CD4-positive, alpha-beta memory T cell (primary cell): ENCODE measurements around the gene TUBGCP5. TPM values are rescaled to one million over a fixed set of nuclear protein-coding genes. Genes with fewer than 3 reads are reported as not detected.
A peak's percentile ranks its signal among the peaks of the same experiment; 100 is the strongest.

Experiments used
- CTCF ChIA-PET: fragments of 350-600 bp; sonication (Branson Sonifier 250); formaldehyde crosslinking; loops from one replicate; lab custom pipeline; 2021; ENCODE audit warnings: inconsistent platforms; ENCODE audit not compliant: partially characterized antibody; lab: Charles Lee
- POLR2A ChIA-PET: fragments of 350-600 bp; sonication (Branson Sonifier 250); formaldehyde crosslinking; loops from one replicate; lab custom pipeline; 2021; ENCODE audit not compliant: partially characterized antibody; lab: Charles Lee
- DNase-seq, 5 donors: peaks; one replicate each; pipeline versions ENCODE4 v3.0.0 to v3.0.0-alpha.2; 2020 to 2022; ENCODE audit warnings: mixed read lengths in 1 of 5
- H3K27ac ChIP-seq: one replicate; pipeline ENCODE4 v1.7.0; 2013; ENCODE audit warnings: low read depth, low read length
- H3K27me3 ChIP-seq: 2 replicates; pipeline ENCODE4 v1.7.0; 2013; ENCODE audit warnings: mild to moderate bottlenecking, low read length, moderate library complexity; ENCODE audit not compliant: insufficient read depth
- H3K36me3 ChIP-seq: 2 replicates; pipeline ENCODE4 v1.7.0; 2013; ENCODE audit warnings: mild to moderate bottlenecking, low read length, moderate library complexity; ENCODE audit not compliant: insufficient read depth
- H3K4me1 ChIP-seq: 2 replicates; pipeline ENCODE4 v1.7.0; 2013; ENCODE audit warnings: mild to moderate bottlenecking, low read length, moderate library complexity; ENCODE audit not compliant: insufficient read depth
- H3K4me3 ChIP-seq, 2 donors: one replicate each; pipeline ENCODE4 v1.7.0; 2013; ENCODE audit warnings: low read length in 2 of 2, mild to moderate bottlenecking in 1 of 2
- H3K9me3 ChIP-seq, 2 donors: one replicate each; pipeline ENCODE4 v1.7.0; 2013; ENCODE audit warnings: low read length in 2 of 2, control low read depth in 1 of 2; ENCODE audit not compliant: control insufficient read depth in 1 of 2
- H3K27ac Mint-ChIP-seq, 7 donors: one replicate each; pipeline ENCODE4 v1.8.0; 2020 to 2021; ENCODE audit warnings: mixed read lengths in 7 of 7, mild to moderate bottlenecking in 6 of 7, inconsistent platforms in 3 of 7, moderate library complexity in 3 of 7
- H3K27me3 Mint-ChIP-seq, 2 donors: one replicate each; pipeline ENCODE4 v1.8.0; 2020 to 2021; ENCODE audit warnings: mixed read lengths in 2 of 2
- H3K36me3 Mint-ChIP-seq, 2 donors: one replicate each; pipeline ENCODE4 v1.8.0; 2020 to 2021; ENCODE audit warnings: mixed read lengths in 2 of 2, inconsistent platforms in 1 of 2, mild to moderate bottlenecking in 1 of 2
- H3K4me1 Mint-ChIP-seq, 4 donors: one replicate each; pipeline ENCODE4 v1.8.0; 2020 to 2021; ENCODE audit warnings: mixed read lengths in 4 of 4, mild to moderate bottlenecking in 1 of 4
- H3K4me3 Mint-ChIP-seq, 8 donors: one replicate each; pipeline ENCODE4 v1.8.0; 2020 to 2021; ENCODE audit warnings: mixed read lengths in 8 of 8, mild to moderate bottlenecking in 7 of 8, moderate library complexity in 6 of 8, inconsistent platforms in 3 of 8
- H3K9me3 Mint-ChIP-seq, 8 donors: one replicate each; pipeline ENCODE4 v1.8.0; 2020 to 2021; ENCODE audit warnings: mixed read lengths in 8 of 8, mild to moderate bottlenecking in 5 of 8, inconsistent platforms in 3 of 8, moderate library complexity in 1 of 8
- intact Hi-C: fragments of 100-400 bp; cut with micrococcal nuclease; formaldehyde crosslinking; loops from one replicate; pipeline ENCODE4 v1.15.1; 2023
- polyA plus RNA-seq, 2 donors: library from polyadenylated mRNA; unstranded; fragments of 300-500 nt; fragmentation: Illumina TruSeq; gene quantifications; one replicate each; pipeline ENCODE4 v1.2.3, GENCODE V29; 2021
- total RNA-seq, 2 experiments: library from RNA; stranded (reverse); gene quantifications; one replicate each; pipeline ENCODE4 v1.2.3, GENCODE V29; 2021

Gene TUBGCP5
- total and polyA plus RNA-seq, 4 experiments from 2014 or later: 5.5 to 28.3 (median 17.9) TPM

DNA sequence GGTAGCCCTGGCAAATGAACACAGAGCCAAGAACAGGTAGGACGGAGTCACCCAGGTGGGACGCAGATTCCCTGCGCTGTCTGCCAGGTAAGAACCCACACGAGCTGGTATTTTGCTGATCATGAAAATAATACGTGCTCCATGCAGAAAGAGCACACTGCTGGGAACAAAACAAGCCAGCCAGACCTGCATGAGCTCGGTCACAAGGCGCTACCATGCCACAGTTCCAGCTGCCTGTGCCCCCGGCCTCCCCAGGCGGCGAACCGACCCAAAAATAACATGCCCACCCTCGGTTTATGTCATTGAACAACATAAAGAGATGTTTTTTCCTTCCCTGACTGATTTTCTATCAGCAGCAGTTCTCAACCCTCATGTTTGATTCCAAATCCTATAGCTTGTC is 85.0 kb downstream of the TUBGCP5 start:
- H3K27ac Mint-ChIP-seq: no peak overlapping the region
- peaks cover 5 to 16% (median 11%) of the 10 kb centered on the region in 4 donors for H3K4me1 Mint-ChIP-seq
- POLR2A ChIA-PET: no interaction called here
- H3K4me1 ChIP-seq: no peaks in the 10 kb centered on the region
- CTCF ChIA-PET: no interaction called here
- no peaks in the 10 kb centered on the region for H3K36me3 Mint-ChIP-seq
- intact Hi-C loops: no loop called here
- H3K9me3 Mint-ChIP-seq: no peaks in the 10 kb centered on the region
- H3K36me3 ChIP-seq: no peaks in the 10 kb centered on the region
- no peaks in the 10 kb centered on the region for H3K27me3 Mint-ChIP-seq
- DNase-seq: no peak
- no peaks in the 10 kb centered on the region for H3K9me3 ChIP-seq
- no peak overlapping the region for H3K27ac ChIP-seq
- H3K27me3 ChIP-seq: no peaks in the 10 kb centered on the region
- H3K4me3 Mint-ChIP-seq: no peak overlapping the region
- H3K4me3 ChIP-seq: no peak overlapping the region

DNA sequence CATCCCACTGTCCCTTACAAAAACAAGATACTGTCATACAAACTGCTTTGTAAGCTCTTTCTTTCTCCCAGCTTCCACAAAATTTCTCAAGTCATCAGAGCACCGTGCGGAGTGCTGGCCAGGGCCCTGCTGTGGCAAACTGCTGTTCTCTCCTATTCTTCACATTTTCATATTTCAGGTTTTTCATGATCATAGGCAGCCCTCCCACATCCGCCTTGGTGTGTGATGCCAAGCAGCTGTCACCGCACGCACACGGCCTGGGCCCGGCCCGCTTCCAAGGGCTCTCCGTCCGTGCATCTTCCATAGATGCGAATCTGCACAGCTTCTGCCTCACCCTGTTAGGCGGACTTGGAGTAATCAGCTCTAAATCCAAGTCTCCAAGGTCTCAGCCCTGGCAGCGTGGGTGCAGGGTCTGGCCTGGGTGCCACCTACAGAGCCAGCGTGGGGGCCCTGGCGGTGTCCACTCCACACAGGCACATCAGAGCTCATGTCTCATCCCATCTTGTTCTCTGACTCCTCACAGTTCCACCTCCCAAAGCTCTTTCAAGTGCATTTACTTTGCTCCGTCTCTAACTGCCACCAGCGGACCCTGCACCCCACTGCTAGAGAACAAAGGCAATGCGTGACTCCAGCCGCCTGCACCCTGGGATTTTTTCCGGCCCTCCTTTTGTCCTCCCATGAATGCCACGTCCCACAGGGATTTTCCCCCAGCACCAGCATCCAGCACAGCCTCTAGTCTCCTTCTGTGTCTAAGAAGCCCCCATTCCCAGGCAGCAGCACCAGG is 86.4 kb downstream of the TUBGCP5 start:
- DNase-seq: no peak
- H3K4me1 ChIP-seq: no peaks in the 10 kb centered on the region
- no peak overlapping the region for H3K27ac ChIP-seq
- no peak overlapping the region for H3K4me3 Mint-ChIP-seq
- H3K9me3 Mint-ChIP-seq: no peaks in the 10 kb centered on the region
- H3K4me1 Mint-ChIP-seq: peaks cover 11 to 21% (median 16%) of the 10 kb centered on the region in 4 donors
- H3K36me3 ChIP-seq: no peaks in the 10 kb centered on the region
- peak overlapping the region in 1 of 7 donors; percentile 58 for H3K27ac Mint-ChIP-seq
- H3K27me3 ChIP-seq: no peaks in the 10 kb centered on the region
- H3K27me3 Mint-ChIP-seq: peaks cover 0 to 4% of the 10 kb centered on the region in 2 donors
- H3K9me3 ChIP-seq: no peaks in the 10 kb centered on the region
- ChIA-PET CTCF (no interaction called here), POLR2A (no interaction called here)
- no peak overlapping the region for H3K4me3 ChIP-seq
- no peaks in the 10 kb centered on the region for H3K36me3 Mint-ChIP-seq
- intact Hi-C loops: no loop called here

DNA sequence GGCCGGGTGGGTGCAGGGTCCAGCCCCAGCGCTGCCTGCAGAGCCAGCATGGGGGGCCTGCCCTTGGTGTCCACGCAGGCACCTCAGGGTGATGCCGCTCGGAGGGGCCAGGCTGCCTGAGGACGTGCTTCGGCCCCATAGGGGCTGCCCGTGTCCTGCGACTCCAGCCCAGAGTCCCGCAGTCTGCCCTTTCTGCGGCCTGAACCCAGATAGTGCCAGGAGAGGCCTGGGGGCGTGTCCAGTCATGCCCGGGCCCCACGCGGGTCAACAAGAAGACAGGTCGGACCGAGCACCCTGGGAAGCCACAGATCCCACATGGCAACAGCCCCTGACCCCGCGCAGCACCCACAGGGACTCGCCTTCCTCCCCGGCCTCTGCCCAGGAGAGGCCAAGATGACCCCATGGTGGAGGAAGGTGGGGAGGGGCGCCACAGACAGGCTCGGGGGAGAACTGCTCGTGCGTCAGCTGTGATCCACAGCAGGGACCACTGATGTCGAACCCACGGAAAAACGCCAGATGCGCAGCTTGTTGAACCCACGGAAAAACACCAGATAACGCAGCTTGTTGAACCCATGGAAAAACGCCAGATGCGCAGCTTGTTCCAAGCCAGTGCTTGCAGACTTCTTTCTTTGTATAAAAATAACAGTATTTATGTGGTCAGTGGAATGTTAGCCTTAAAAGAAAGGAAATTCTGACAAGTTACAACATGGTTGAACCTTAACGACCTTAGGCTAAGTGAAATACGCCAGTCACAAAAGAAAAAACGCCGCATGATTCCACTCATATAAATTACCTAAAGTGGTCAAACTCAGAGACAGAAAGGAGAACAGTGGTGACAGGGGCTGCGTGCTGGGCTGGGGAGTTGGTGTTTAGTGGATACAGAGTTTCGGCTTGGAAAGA is 87.7 kb downstream of the TUBGCP5 start:
- Mint-ChIP-seq H3K4me3 (no peak overlapping the region), H3K27me3 (peaks cover 0 to 4% of the 10 kb centered on the region in 2 donors), H3K4me1 (peaks cover 11 to 21% (median 16%) of the 10 kb centered on the region in 4 donors), H3K9me3 (no peaks in the 10 kb centered on the region), H3K27ac (no peak overlapping the region), H3K36me3 (peaks cover 0 to 3% of the 10 kb centered on the region in 2 donors)
- Histone ChIP-seq H3K4me3 (no peak overlapping the region), H3K27me3 (no peaks in the 10 kb centered on the region), H3K27ac (no peak overlapping the region), H3K4me1 (no peaks in the 10 kb centered on the region), H3K36me3 (no peaks in the 10 kb centered on the region), H3K9me3 (no peaks in the 10 kb centered on the region)
- intact Hi-C loops: no loop called here
- no peak for DNase-seq
- CTCF ChIA-PET: no interaction called here
- POLR2A ChIA-PET: no interaction called here

DNA sequence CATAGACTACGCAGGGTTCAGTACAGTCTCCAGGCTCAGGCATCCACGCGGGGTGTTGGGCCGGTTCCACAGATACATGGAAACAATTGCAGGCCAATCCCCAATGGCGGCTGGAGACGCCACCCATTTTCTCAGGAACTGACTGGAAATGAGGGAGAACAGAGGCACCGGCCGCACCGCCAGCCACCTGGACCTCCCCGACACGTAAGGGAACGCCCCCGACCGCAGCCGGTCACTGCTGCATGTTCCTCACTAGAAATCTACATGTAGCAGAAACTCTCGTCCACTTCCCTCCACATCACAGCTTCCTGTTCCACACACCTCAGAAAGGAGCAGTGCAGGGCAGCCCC is 88.4 kb downstream of the TUBGCP5 start:
- CTCF ChIA-PET: no interaction called here
- H3K9me3 ChIP-seq: no peaks in the 10 kb centered on the region
- H3K36me3 Mint-ChIP-seq: peaks cover 1 to 3% of the 10 kb centered on the region in 2 donors
- H3K4me3 ChIP-seq: no peak overlapping the region
- H3K27me3 ChIP-seq: no peaks in the 10 kb centered on the region
- H3K27me3 Mint-ChIP-seq: peaks cover 0 to 4% of the 10 kb centered on the region in 2 donors
- H3K4me3 Mint-ChIP-seq: no peak overlapping the region
- H3K9me3 Mint-ChIP-seq: no peaks in the 10 kb centered on the region
- H3K4me1 ChIP-seq: no peaks in the 10 kb centered on the region
- H3K27ac ChIP-seq: no peak overlapping the region
- H3K4me1 Mint-ChIP-seq: peaks cover 11 to 21% (median 16%) of the 10 kb centered on the region in 4 donors
- intact Hi-C loops: no loop called here
- no peak for DNase-seq
- POLR2A ChIA-PET: no interaction called here
- no peaks in the 10 kb centered on the region for H3K36me3 ChIP-seq
- no peak overlapping the region for H3K27ac Mint-ChIP-seq

DNA sequence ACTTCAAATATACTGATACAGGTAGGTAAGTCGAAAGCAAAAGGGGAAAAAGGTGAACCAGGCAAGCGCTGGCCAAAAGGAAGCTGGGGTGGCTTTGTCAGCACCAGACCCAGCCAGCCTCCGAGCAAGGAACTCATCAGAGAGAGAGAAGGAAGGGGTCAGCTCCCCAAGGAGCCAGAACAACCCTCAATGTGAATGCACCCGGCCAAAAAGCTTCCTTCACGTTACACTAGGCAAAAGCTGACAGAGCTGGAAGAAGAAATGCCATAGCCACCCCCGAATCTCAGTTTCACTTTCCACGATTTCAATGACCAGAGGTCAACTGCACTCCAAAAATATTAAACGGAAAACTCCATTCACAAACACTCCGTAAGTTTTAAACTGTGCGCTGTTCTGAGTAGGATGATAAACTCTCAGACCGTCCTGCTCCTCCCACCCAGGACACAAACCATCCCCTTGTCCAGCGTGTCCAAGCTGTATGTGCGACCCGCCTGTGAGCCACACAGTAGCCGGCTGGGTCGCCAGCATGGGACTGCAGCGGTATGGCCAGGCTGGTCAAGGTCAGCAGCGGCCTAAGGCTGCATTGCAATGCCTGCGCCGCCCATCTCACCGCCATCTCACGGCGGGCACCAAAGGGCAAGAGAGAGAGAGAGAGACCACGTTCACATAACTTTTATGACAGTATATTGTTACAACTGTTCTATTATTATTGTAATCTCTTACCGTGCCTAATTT is 88.9 kb downstream of the TUBGCP5 start:
- DNase-seq: no peak
- H3K9me3 ChIP-seq: no peaks in the 10 kb centered on the region
- no peaks in the 10 kb centered on the region for H3K27me3 ChIP-seq
- no peaks in the 10 kb centered on the region for H3K9me3 Mint-ChIP-seq
- no peak overlapping the region for H3K4me3 Mint-ChIP-seq
- no peak overlapping the region for H3K4me3 ChIP-seq
- H3K27ac Mint-ChIP-seq: no peak overlapping the region
- H3K36me3 ChIP-seq: no peaks in the 10 kb centered on the region
- no peak overlapping the region for H3K27ac ChIP-seq
- intact Hi-C loops: no loop called here
- peaks cover 11 to 21% (median 16%) of the 10 kb centered on the region in 4 donors for H3K4me1 Mint-ChIP-seq
- ChIA-PET POLR2A (no interaction called here), CTCF (no interaction called here)
- H3K36me3 Mint-ChIP-seq: peaks cover 1 to 3% of the 10 kb centered on the region in 2 donors
- no peaks in the 10 kb centered on the region for H3K4me1 ChIP-seq
- peaks cover 0 to 4% of the 10 kb centered on the region in 2 donors for H3K27me3 Mint-ChIP-seq

Other genes with a start within 250 kb of the TUBGCP5 start
- gene NIPA2, start 200.9 kb downstream of the TUBGCP5 start, total RNA-seq: 10 to 100 TPM; 39.5 to 43.9 TPM
- 10 to 100 TPM; 49.8 to 59.3 TPM for gene NIPA2, start 200.9 kb downstream of the TUBGCP5 start, polyA plus RNA-seq
- 10 to 100 TPM; 19.3 to 21.5 TPM for gene CYFIP1, start 59.2 kb downstream of the TUBGCP5 start, total RNA-seq
- gene CYFIP1, start 59.2 kb downstream of the TUBGCP5 start, polyA plus RNA-seq: 10 to 100 TPM; 10.8 to 13.6 TPM
- gene GOLGA6L1, start 97.3 kb upstream of the TUBGCP5 start, total RNA-seq: not detected
- gene GOLGA6L1, start 97.3 kb upstream of the TUBGCP5 start, polyA plus RNA-seq: not detected